ENCODE data around the gene ABCA7.

The ABCA7 gene

GRCh38 chr19:1090731-1091543 lies 51.0 kb downstream of the ABCA7 start:
- DNase-seq = no peak

DNA sequence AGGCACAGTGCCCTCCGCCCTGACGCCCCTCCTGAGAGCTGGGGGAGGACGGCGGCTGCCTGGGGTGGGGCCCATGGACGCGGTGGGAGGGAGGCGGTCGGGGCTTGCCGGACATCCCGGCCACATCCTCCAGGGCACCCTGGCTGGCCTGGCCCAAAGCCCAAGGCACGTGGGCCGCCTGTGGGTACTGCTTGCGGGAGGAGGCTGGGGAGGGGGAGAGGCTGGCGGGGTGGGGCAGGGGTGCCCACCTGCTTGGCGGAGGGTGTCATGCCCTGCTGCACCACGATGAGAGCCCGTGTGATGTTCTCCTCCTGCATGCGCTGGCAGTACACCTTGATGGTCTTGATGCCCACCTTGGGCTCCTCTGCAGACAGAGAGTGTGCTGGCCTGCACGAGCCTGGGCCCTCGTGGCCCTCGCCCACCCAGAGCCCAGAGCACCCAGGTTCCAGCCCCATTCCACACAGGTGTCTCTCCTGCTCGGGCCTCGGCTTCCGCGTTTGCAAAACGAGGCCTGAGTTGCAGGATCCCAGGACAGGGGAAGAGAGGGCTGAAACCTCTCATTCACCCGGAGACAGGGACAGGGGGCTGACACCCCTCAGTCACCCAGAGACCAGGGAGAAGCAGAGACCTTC lies 51.8 kb downstream of the ABCA7 start:
- DNase-seq = no peak

GRCh38 chr19:1093330-1093729 lies 53.4 kb downstream of the ABCA7 start:
- no peak for DNase-seq

- no peak for DNase-seq
These were observed 54.1 kb downstream of the ABCA7 start for GRCh38 chr19:1093811-1094553.

DNA sequence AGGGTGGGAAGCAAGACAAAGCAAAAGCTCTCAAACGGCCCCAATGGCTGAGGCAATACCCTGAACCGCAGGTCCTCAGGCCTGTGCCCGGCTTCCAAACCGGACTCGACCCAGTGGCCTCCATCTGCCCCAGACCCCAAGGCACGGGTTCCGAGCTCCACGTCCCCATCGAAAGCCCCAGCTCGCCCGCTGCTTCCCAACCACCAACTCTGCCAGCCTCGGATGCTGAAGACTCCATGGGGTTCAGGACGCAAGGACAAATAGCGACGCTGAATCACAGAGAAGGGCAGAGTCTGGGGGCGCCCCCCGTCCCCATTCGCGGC lies 54.7 kb downstream of the ABCA7 start:
- DNase-seq = no peak

- DNase-seq = peak; percentile 100
These were observed 55.2 kb downstream of the ABCA7 start, which contains the start of gene POLR2E for GRCh38 chr19:1094978-1095701. POLR2E (minus strand) TSS chr19:1095375; CDS start chr19:1095315, 60 bp downstream.

GRCh38 chr19:1097810-1098176 lies 57.9 kb downstream of the ABCA7 start:
- DNase-seq = no peak

GRCh38 chr19:1098177-1099051 lies 58.5 kb downstream of the ABCA7 start:
- no peak for DNase-seq

- DNase-seq = no peak
These were observed 61.4 kb downstream of the ABCA7 start for GRCh38 chr19:1101337-1101698.

GRCh38 chr19:1102407-1103131 lies 62.7 kb downstream of the ABCA7 start:
- DNase-seq = peak; percentile 83

- no peak for DNase-seq
These were observed 63.3 kb downstream of the ABCA7 start for GRCh38 chr19:1103132-1103707.

- DNase-seq = peak; percentile 98
These were observed 63.9 kb downstream of the ABCA7 start, which contains the start of gene GPX4 for GRCh38 chr19:1103708-1104310. GPX4 (plus strand) TSS chr19:1103994; CDS start chr19:1104044, 50 bp downstream.

DNA sequence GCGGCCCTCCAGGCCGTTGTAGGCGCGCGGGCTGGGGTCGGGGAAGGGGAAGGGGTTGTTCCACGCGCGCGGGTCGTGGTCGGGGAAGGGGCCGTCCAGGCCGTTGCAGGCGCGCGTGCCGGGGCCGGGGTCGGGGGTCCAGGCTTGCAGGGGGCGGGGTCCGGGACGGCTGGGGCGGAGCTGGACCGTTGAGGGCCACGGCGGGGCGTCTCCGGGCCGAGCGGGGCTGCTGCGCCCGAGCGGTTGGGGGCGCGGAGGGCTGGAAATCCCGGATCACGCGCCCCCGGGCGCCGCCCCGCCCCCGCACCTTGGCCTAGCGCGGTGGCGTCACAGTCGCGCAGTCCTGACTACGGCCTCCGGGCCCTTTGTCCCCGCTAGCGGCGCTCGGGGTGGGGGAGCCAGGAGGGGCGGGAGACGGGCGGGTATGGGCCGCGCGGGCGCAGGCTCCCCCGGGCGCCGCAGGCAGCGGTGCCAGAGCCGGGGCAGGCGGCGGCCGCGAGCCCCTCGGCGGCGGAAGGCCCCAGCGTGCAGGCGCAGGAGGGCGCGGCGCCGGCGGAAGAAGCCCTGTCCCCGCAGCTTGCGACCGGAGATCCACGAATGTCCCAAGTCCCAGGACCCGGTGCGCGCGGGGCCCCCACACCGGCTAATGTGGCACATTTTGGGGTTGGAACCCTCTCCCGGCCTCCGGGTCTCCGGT lies 64.6 kb downstream of the ABCA7 start:
- peak; percentile 89 for DNase-seq

GRCh38 chr19:1105008-1105872 lies 65.3 kb downstream of the ABCA7 start:
- no peak for DNase-seq

DNA sequence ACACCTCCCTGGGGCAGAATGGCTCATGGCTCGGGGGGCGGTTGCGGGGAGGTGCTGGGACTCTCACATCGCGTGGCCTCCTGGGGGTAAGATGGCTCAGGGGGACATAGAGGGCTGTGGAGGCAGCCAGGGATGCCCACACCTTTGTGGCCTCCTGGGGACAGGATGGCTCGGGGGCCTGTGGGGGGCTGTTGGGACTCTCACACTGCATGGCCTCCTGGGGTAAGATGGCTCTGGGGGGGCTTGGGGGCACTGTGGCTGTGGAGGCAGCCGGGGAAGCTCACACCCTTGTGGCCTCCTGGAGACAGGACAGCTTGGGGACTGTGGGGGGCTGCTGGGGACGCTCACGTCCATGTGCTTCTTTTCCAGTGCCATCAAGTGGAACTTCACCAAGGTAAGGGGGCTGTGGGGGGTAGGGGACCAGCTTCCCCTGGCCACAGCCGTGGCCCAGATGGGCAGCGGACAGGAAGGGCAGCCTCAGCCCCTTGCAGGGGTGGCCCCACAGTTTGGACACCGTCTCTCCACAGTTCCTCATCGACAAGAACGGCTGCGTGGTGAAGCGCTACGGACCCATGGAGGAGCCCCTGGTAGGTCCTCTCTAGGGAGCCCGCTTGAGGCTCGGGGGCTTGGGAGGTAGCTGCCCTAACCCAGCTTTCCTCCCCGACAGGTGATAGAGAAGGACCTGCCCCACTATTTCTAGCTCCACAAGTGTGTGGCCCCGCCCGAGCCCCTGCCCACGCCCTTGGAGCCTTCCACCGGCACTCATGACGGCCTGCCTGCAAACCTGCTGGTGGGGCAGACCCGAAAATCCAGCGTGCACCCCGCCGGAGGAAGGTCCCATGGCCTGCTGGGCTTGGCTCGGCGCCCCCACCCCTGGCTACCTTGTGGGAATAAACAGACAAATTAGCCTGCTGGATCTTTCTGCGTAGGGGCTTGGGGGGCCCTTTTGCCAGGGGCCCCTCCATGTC lies 66.2 kb downstream of the ABCA7 start:
- DNase-seq = no peak

- no peak for DNase-seq
These were observed 67.1 kb downstream of the ABCA7 start for GRCh38 chr19:1106841-1107660.

All from activated CD8-positive, alpha-beta memory T cell treated with anti-CD3 and anti-CD28 coated beads, Interleukin-2, amount 50 U/mL, for 48 hours (primary cell).